ENCODE results near the gene ICAM1. TPM values are rescaled to one million over a fixed set of nuclear protein-coding genes. Genes with fewer than 3 reads are reported as not detected.

ICAM1 gene
- total RNA-seq, 2 donors from 2014 or later: 8.9 to 25.1 TPM

GRCh38 chr19:10228920-10229319 lies 42.0 kb upstream of the ICAM1 start:
- intact Hi-C loops (cut with DNase I): no loop called here
- Histone ChIP-seq H3K4me3 (no peak overlapping the region), H3K27me3 (replicated peaks; ENCODE audit: insufficient read depth) (no peaks in the 10 kb centered on the region), H3K4me1 (replicated peaks) (peaks cover 3% of the 10 kb centered on the region), H3K9me3 (no peaks in the 10 kb centered on the region), H3K36me3 (no peaks in the 10 kb centered on the region), H3K27ac (peak overlapping the region; percentile 2 to 35)
- DNase-seq (ENCODE audit: low spot score): no peak
- 35% methylated on average over 2 of the region's 2 CpGs for WGBS
- no peak for TF ChIP-seq POLR2A (IDR thresholded peaks at IDR 0.05)
- TF ChIP-seq CTCF (IDR thresholded peaks at IDR 0.05): peak in 3 of 4 experiments; percentile 29 to 40 (median 37)

- Histone ChIP-seq H3K4me1 (replicated peaks) (peaks cover 3% of the 10 kb centered on the region), H3K4me3 (peak overlapping the region; percentile 59 to 82), H3K36me3 (no peaks in the 10 kb centered on the region), H3K27me3 (replicated peaks; ENCODE audit: insufficient read depth) (no peaks in the 10 kb centered on the region), H3K9me3 (no peaks in the 10 kb centered on the region), H3K27ac (peak overlapping the region; percentile 81 to 83)
- DNase-seq (ENCODE audit: low spot score): no peak
- WGBS: 0% methylated on average over 26 of the region's 70 CpGs
- intact Hi-C loops (cut with DNase I): no loop called here
- no peak for TF ChIP-seq CTCF (IDR thresholded peaks at IDR 0.05)
- no peak for TF ChIP-seq POLR2A (IDR thresholded peaks at IDR 0.05)
- no peak for TF ChIP-seq POLR2AphosphoS5 (IDR thresholded peaks at IDR 0.05)
These were observed 40.6 kb upstream of the ICAM1 start for GRCh38 chr19:10230173-10230860.

GRCh38 chr19:10230861-10231611 lies 39.9 kb upstream of the ICAM1 start, which contains the start of gene S1PR2:
S1PR2 (minus strand) TSS chr19:10231331; CDS start chr19:10224905, 6,426 bp downstream.
- Histone ChIP-seq H3K4me3 (peak within 1 kb of the TSS; percentile 59 to 82), H3K4me1 (replicated peaks) (peaks cover 3% of the 10 kb centered on the region), H3K36me3 (no peaks in the 10 kb centered on the region), H3K27me3 (replicated peaks; ENCODE audit: insufficient read depth) (no peaks in the 10 kb centered on the region), H3K27ac (peak within 1 kb of the TSS; percentile 81 to 83), H3K9me3 (no peaks in the 10 kb centered on the region)
- intact Hi-C loops (cut with DNase I): no loop called here
- peak; percentile 21 for TF ChIP-seq POLR2AphosphoS5 (IDR thresholded peaks at IDR 0.05)
- peak; percentile 23 for TF ChIP-seq POLR2A (IDR thresholded peaks at IDR 0.05)
- TF ChIP-seq CTCF (IDR thresholded peaks at IDR 0.05): no peak
- under 1% methylated on average over 42 of the region's 73 CpGs for WGBS
- peak; percentile 49 for DNase-seq (ENCODE audit: low spot score)

GRCh38 chr19:10231612-10232228 lies 39.2 kb upstream of the ICAM1 start:
- TF ChIP-seq POLR2AphosphoS5 (IDR thresholded peaks at IDR 0.05): no peak
- no peak for TF ChIP-seq POLR2A (IDR thresholded peaks at IDR 0.05)
- TF ChIP-seq CTCF (IDR thresholded peaks at IDR 0.05): no peak
- Histone ChIP-seq H3K36me3 (no peaks in the 10 kb centered on the region), H3K27me3 (replicated peaks; ENCODE audit: insufficient read depth) (no peaks in the 10 kb centered on the region), H3K4me3 (peak overlapping the region; percentile 59 to 82), H3K27ac (peak overlapping the region; percentile 81 to 83), H3K9me3 (no peaks in the 10 kb centered on the region), H3K4me1 (replicated peaks) (peaks cover 2% of the 10 kb centered on the region)
- intact Hi-C loops (cut with DNase I): no loop called here
- WGBS: 74% methylated on average over 8 of the region's 8 CpGs
- DNase-seq (ENCODE audit: low spot score): no peak

All from prostate gland (tissue), 2 donors.